ENCODE results near the gene EHMT1. TPM values are rescaled to one million over a fixed set of nuclear protein-coding genes. Genes with fewer than 3 reads are reported as not detected.

Gene EHMT1
- total and polyA plus RNA-seq, 2 of the 13 experiments (the other 11 are each of a cell fraction or from before 2014, with no cell fraction given), result 23.0 to 27.1 TPM

- TF ChIP-seq HOMEZ (CRISPR knock-in tag; IDR thresholded peaks at IDR 0.05; ENCODE audit: low read depth) (no peak), ZBTB33 (CRISPR knock-in tag; IDR thresholded peaks at IDR 0.05) (no peak), TFDP1 (CRISPR knock-in tag; IDR thresholded peaks at IDR 0.05; ENCODE audit: borderline replicate concordance) (peak; percentile 13; the same call in 1 of the 2 replicates), U2AF2 (IDR thresholded peaks at IDR 0.05; ENCODE audit: low read depth, low read length) (no peak), CSRNP2 (CRISPR knock-in tag; conservative IDR thresholded peaks at IDR 0.05; ENCODE audit: low read depth) (no peak), ZFP82 (CRISPR knock-in tag; IDR thresholded peaks at IDR 0.05; ENCODE audit: borderline replicate concordance) (no peak; the same call in 1 of the 2 replicates), HNF4G (IDR thresholded peaks at IDR 0.05; ENCODE audit: borderline replicate concordance, low read depth, low read length) (no peak), HNF4G (CRISPR knock-in tag; IDR thresholded peaks at IDR 0.05; ENCODE audit: borderline replicate concordance, low read depth) (no peak), HNRNPK (IDR thresholded peaks at IDR 0.05; ENCODE audit: low read depth, low read length, poor library complexity, severe bottlenecking) (no peak), PHF5A (CRISPR knock-in tag; IDR thresholded peaks at IDR 0.05; ENCODE audit: low read depth, unreplicated experiment) (no peak), THYN1 (CRISPR knock-in tag; IDR thresholded peaks at IDR 0.05; ENCODE audit: borderline replicate concordance, low read depth) (no peak), ZNF543 (CRISPR knock-in tag; IDR thresholded peaks at IDR 0.05) (no peak), ETS1 (CRISPR knock-in tag; IDR thresholded peaks at IDR 0.05) (no peak), SNRNP70 (IDR thresholded peaks at IDR 0.05; ENCODE audit: low read depth, low read length) (no peak), ZNF883 (CRISPR knock-in tag; IDR thresholded peaks at IDR 0.05; ENCODE audit: not compliant biosample characterization) (peak; percentile 72), ZNF619 (CRISPR knock-in tag; IDR thresholded peaks at IDR 0.05) (no peak)
Measured at GRCh38 chr9:137618105-137619067, at the start of gene EHMT1 (continued).

Measured in HepG2 (cell line).